ENCODE measurements around the gene NLGN1.

GRCh38 chr3:173567997-173568396 is 170.5 kb downstream of the NLGN1 start:
- TF ChIP-seq CTCF (IDR thresholded peaks at IDR 0.05) (no peak), POLR2A (IDR thresholded peaks at IDR 0.05) (no peak)

Measured in suprapubic skin (tissue), 3 donors.